Fibroblast of lung (primary cell): Measurements from ENCODE around the gene SGTA.

Experiments
- CTCF ChIP-seq, 2 donors: IDR thresholded peaks in 1 of 2; conservative IDR thresholded peaks in 1 of 2; 1 replicate in 1 of 2; 2 replicates in 1 of 2; pipeline ENCODE4 v1.5.1; 2011 to 2012; ENCODE audit warnings: low read length in 2 of 2, control low read depth in 1 of 2, inconsistent platforms in 1 of 2, low read depth in 1 of 2, mild to moderate bottlenecking in 1 of 2
- EZH2 ChIP-seq: IDR thresholded peaks from 2 replicates; pipeline ENCODE4 v1.5.1; 2012; ENCODE audit warnings: low read length, control low read depth, mild to moderate bottlenecking; ENCODE audit errors: missing control alignments

GRCh38 chr19:2805261-2805900 lies 22.3 kb upstream of the SGTA start:
- TF ChIP-seq CTCF (conservative IDR thresholded peaks at IDR 0.05 in 1 of 2, IDR thresholded peaks at IDR 0.05 in 1 of 2; ENCODE audit: low read depth in 1 of 2, low read length in 2 of 2), result no peak
- TF ChIP-seq EZH2, result no peak
